GM18909 (cell line): Measurements from ENCODE around the gene CCDC141.

Experiments
- ATAC-seq: cut with Tn5 transposase; IDR thresholded peaks from one replicate; pipeline ENCODE4 v1.9.1; 2021; ENCODE audit warnings: mild to moderate bottlenecking; ENCODE audit not compliant: unreplicated experiment, poor library complexity

CCDC141 gene

DNA sequence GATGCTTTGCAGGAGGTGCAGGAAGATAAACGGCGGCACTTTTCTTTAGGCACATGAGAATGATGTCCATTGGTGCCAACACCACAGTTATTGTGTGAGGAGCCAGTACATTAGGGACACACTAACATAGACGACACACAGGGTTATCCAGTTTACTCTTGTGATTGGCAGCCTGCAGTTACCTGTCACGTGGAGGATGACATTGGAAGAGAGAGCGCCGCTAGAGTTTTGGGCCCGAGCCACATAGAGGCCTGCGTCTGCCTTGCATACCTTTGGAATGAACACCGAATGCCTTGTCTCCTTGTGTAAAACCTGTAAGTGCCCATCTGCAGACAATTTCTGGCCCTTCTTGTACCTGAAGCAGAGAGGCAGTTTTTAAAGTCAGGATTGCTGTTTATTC lies 215.9 kb downstream of the CCDC141 start:
- ATAC-seq = no peak

DNA sequence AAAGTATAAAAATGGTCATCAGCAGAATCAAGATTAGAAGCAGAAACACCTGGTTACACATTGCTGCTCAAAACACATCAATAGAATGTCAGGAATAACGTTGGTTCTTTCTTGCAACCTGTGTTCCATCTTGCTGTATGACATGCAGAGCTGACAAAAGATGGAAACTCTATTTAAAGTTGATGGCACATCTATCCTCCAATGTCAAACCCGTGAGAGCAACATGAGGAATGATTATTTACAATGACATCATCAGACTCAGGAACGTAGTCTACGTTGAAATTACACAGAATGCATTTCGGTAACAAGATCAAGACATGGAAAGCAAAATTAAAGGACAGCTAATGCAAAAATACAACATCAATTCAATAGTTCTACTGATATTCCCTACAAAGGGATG lies 216.6 kb downstream of the CCDC141 start:
- ATAC-seq = no peak

DNA sequence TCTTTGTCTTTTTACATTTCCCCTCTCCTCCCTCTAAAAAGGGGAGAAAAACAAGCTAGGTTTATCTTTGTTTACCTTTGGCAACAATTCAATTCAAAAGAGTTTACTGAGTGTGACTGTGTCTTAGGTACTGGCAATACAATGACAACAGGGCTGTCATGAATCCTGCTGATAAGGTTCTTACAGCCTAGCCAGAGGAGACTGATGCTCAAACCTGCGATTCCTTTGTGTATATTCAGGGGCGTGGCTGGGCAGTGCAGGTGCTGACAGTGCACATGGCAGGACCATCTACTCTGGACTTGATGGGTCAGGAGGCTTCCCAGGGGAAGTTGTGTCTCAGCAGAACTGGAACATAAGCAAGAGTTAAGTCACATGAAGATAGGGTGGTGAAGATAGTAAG lies 219.5 kb downstream of the CCDC141 start:
- no peak for ATAC-seq

DNA sequence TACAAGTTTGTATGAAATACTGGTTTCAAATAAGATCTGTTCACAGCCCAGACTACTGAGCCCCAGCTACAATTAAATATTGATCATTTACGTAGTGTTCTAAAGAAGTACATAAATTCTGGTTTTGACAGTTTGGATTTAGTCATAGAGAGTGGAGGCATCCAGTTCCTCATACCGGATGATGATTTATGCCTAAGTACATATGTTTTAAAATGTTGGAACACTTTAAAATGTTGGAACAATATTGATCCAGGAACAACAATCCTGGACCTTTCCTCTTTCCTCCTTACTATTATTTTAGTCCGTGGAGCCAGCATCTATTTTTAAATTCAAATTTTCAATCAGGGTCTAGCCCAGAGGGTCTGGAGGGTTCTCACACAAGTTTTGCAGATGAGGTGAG lies 220.0 kb downstream of the CCDC141 start:
- ATAC-seq = no peak

DNA sequence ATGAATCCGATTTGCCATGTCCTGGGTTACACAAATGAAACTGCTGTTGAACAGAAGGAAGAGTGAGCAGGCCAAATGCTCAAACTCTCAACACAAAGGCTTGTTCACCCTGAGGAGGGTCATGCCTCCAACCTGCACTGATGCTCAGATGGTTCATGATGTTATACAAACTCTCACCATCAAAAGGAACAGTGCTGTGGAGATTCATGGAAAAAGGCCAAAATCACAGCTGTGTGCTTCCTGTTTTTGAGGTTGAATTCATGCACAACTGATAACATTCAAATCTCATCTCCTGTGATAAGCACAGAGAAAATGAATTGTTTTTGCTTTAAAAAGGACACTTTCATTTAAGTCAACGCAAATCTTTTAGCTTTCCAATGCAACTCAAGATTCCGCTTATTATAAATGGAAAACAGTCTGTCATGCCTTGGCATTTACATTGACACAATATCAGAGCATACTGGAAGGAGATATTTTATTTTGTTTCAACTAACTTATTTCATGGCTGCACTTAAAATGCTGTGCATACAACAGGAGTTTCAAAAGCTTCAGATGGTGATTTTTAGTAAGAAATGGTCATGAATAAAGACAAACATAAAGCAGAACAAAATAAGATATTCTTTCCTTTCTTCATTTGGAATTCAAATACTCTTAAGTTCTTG lies 220.5 kb downstream of the CCDC141 start:
- no peak for ATAC-seq

DNA sequence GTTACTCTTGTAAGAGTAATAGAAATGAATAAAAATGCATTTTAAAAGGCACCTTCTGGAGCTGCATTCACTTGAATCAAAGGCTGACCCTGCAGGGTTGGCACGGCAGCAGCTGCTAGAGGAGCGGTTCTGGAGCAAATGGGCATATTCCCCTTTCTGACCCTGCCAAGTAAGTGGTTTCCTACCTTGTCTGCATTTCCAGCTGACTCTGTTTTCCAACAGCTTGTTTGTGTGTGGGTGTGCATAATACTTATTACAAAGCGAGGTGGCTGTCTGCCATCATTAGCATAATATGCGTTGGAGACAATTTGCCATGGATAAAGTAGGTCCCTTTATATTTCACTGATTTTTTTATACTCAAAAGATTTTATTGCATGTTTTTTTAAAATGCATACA lies 221.5 kb downstream of the CCDC141 start:
- no peak for ATAC-seq

DNA sequence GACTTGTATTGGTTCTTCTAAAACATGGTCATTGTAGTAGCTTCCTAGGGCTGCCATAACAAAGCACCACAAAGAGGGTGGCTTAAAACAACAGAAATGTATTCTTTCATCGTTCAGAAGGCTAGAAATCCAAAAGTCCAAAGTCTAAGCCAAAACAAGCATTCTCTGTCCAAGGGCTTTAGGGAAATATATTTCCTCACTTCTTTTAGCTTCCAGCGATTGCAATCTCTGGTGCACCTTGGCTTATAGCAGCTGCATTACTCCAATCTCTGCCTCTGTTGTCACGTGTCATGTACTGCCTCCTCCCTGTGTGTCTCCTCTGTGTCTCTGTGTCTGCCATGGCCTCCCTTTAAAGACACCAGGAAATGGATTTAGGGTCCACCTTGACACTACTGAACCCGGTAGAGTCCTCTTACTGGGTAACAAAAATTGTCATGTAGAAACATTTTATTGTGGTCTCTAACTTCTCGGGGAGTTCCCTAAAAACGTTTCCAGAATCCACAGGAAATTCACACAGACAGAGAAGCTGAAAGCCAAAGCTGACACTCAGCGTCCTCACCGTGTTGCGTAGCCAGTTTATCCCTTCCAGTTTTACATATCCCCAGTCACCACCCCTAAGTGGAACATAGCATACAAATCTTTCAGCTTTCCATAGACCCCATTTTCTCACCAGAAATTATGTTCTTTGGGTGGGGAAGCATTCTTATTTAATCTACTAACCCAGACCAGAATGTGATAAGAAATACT lies 222.0 kb downstream of the CCDC141 start:
- no peak for ATAC-seq

DNA sequence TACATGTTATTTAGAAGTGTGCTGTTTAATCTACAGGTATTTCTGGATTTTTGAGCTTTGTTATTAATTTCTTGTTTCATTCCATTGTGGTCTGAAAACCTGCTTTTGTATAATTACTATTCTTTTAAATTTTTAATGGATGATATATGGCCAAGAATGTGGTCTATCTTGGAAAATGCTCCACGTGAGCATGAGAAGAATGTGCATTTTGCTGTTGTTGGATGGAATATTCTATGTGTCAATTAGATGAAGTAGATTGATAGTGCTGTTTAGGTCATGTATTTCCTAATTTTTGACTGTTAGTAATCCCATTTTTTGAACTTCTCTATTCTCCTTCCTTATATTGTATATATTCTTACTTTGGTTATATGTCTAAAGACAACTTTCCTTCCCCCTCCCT lies 222.8 kb downstream of the CCDC141 start:
- no peak for ATAC-seq

DNA sequence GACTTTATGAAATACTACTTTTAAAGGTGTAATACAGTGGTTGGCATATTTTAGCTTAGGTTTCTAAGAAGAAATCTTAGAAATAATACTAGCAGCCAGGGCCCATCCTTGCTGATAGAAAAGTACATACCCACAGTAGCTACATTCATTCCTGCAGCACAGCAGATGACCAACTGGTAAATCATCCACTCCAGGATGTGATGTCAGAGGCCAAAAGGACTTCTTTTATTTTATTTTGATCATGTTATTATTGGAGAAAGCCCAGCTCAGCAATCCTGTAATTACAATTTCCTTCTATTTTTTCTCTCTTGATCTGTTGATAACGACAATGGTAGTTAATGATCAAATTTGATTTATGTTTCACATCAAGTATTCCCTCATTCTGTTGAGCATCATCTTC lies 224.8 kb downstream of the CCDC141 start:
- ATAC-seq = no peak

DNA sequence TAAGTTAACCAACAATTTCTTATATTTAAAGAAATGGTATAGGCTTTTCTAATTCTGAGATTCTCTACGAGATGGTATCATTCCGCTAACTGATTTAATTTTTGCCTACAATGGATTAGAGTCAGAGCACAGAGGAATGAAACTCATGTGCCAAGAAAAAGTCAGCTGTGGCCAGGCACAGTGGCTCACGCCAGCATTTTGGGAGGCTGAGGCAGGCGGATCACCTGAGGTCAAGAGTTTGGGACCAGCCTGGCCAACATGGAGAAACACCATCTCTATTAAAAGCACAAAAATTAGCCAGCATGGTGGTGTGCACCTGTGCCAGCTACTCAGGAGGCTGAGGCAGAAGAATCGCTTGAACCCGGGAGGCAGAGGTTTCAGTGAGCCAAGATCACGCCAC lies 225.8 kb downstream of the CCDC141 start:
- ATAC-seq = no peak

DNA sequence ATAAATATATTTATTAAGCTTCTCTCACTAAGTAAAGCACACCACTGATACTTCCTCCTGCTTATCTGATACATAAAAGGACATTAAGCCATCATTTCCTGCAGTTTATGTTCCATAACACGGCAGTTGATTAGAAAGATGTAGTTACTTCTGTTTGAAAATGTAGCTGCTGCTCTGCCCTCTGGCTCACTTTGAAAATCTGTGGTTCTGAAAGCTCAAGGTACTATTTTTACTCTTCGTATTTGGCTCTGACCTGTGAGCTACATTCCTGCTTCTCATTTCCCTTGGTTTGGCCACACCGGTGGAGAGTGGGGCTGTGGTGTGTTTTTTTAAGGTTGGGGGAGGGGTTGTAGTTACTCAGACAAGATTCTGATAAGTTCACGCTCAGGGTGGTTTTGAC lies 229.9 kb downstream of the CCDC141 start:
- peak; percentile 90 for ATAC-seq

DNA sequence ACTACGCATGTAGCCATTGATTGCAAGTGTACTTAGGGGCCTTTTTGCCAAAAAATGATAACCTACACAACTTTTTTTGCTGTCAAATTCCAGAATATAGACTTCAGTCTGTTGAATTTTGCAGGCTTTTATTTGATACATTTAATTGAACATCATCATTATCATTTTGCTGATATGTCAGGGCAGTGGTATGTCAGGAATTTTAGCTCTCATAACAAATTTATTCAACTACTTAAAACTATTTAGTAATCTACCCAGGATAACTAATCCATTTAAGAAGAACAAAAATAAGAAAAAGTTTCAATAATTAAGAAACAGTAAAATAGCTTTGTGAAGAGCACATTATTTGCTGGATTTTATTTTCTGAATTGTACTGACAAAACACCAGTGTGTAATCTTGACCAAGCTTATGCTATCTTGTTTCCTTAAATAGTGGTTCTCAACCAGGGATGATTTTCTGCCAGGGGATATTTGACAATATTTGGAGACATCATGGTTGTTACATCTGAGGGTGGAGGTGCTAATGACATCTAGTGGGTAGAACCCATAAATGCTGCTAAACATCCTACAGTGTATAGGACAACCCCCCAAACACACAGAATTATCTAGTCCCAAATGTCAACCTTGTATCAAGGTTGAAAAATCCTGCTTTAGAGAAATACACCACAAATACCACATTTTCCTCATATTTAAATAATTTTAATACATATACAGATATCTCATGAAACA lies 230.6 kb downstream of the CCDC141 start:
- ATAC-seq = no peak

DNA sequence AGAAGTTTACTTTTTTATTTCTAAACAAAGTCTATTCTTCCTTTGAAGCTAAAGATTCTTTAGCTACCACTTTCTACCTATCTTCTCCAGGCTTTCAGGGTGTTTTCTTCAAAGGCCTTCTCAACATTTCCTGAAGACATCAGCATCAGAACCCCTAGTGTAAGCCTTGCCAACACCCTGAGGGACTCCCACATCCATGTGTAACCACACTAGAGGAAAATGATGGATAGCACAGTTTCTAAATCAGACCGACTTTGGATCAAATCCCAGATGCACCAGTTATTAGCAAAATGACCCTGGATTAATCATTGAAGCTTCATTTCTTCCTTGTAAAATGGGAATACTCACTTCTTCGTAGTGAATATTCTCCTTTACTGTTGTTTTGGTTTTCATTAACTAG lies 238.0 kb downstream of the CCDC141 start:
- no peak for ATAC-seq

DNA sequence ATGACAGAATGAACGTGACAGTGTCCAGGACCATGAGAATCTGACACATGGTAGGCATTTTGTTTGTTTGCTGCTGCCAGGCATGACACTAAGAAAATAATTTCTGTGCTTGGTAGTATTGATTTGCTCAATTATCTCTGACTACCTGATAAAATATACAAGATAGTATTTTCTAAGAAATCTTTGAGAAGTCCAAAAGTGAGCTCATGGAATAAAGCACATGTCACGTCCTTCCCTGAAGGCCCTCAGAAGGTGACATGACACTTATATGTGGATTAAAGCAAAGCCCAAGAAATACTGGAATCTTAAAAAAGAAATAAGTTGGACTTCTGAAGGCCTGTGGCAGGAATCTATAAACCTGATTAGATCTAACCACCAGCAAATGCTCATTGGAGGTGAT lies 238.9 kb downstream of the CCDC141 start:
- no peak for ATAC-seq

DNA sequence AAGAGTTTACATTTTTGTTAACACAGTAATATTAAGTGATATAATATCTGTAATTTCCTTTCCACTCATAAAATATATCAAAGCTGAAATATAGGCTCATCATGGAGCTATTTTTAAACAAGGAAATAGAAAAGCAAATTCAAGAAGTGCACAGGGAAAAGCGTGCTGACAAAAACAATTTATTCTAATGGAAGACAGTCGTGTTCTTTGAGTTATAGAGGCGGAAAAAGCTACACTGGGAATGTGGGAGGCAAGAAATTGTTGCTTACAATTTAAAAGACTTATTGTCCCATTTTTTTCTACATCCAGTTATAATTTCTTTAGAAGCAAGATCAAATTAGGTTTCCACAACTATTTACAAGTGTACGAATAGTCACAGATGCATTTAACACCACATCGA lies 239.5 kb downstream of the CCDC141 start:
- no peak for ATAC-seq

DNA sequence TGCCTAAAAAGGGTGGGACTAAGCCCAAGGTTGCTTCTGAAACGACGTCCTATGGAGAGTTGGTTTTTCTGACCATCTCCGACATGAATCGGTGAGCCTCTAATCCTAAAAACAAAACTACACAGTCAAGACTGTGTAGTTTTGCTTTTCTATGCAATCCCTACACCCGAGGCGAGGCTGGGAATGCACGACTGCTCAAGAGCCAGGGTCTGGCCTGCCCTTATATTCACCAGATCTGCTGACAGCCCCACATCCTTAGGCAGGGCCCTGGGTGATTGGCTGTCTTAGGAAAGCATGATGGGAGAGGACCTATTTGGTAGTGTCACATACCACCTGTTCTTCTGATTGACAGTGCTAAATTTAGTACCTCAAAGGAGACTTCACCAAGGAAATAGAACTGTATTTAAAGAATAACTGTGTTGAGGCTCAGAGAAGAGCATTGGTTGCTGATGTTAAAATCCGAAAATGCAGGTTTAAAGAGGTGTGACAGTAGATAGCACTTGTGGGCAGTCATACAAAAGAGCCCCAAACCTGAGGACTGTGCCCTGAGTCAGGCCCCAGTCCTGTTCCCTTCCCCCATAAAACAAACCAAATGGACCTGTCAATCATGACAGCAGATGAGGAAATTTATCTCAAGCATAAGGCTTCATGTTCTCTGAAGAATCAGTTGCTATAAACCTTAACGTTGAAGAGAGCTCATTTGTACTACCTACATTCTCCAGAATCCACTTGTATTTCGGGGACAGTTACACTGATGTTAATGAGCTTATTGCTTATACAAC lies 242.5 kb downstream of the CCDC141 start, which contains the start of gene TTN:
TSS of gene TTN (minus strand) at position 197 of the 782 bp plus-strand sequence. CDS start 2,781 bp downstream, outside the sequence.
- no peak for ATAC-seq

DNA sequence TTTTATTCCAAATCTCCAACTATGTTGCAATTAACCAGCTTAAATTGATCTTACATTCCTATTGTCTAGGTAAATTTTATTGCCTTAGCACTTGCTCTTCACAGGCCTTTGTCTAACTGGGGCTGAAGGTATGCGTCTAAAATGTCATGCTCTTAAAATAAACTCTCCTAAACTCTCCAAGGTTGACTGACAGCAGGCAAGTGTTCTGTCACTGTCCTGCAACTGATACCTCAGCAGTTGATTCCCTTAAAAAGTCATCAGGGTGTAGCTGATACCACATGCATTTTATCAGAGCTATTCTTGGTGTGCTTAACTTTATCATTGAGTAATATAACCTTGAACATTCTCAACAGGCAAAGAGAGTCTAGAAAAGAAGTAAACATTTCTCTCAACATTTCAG lies 243.4 kb downstream of the CCDC141 start:
- no peak for ATAC-seq

DNA sequence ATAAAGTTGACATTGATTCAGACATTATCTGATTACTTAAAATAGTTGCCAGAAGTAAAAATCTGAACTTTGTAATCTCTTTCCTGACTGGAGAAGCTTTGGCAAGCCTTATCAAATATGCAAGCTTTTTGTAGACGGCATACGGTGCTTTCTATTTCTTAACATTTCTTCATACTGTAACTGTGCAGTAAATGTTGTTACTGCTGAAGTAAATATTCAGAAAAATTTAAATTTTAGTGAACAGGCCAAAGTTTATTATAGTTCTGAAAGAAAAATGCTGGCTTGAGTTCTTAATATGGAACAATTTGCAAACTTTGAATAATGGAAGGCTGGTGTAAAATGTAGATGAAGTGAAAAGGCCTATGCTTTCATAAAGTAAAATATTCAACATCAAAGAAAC lies 244.5 kb downstream of the CCDC141 start:
- ATAC-seq = no peak

DNA sequence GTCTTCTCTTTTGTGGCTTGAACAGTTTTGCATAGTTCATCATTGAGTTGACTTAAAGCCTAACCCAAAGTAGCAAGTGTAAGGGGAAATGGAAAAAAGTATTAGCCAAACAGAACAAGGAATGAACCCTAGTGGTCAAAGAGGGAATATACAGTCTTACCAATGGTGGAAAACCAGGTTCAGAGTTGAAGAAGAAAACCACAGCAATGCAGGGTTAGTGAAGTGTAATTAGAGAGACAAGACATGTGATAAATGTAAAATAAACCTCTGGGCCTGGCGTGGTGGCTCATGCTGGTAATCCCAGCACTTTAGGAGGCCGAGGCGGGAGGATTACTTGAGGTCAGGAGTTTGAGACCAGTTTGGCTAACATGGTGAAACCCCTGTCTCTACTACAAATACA lies 245.1 kb downstream of the CCDC141 start:
- peak; percentile 64 for ATAC-seq

DNA sequence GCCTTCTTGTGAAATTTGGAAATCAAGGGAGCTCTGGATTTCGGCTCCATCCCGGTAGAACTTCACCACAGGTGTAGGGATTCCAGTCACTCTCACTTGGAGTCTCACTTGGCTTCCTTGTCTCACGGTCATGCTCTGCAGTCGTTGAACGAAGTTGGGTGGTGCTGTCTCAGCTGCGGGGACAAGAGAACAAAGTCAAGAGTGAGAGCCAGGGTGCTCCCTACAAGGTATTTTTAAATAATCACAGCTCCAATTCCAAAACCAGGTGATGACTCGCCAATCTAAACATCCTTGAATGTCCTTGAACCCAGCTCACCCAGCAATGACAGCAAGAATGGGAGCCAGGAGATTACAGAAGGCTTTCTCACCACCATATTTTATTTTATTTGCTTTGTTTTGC lies 249.4 kb downstream of the CCDC141 start:
- ATAC-seq = no peak

DNA sequence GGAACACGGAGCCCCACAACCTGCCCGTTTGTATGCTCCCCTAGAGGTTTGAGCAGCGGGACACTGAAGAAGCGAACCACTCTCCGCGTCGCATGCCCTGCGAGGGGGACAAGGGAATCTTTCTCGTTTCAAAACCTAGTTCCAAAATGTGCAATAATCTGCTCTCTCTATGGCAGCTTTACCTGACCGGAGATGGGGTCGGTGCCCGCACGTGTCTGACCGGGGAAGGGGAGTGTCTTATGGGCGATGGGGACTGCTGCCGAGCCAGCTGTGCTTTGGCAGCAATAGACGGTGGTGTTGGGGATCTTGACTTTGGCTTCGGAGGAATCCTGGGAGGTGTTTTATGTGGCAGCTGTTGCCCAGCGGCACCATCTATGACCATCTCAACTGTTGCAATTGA lies 250.6 kb downstream of the CCDC141 start:
- no peak for ATAC-seq
